ENCODE data around the gene IFNL3. TPM values are rescaled to one million over a fixed set of nuclear protein-coding genes. Genes with fewer than 3 reads are reported as not detected.

IFNL3 gene
- total and polyA plus RNA-seq, 2 of the 13 experiments (the other 11 are each of a cell fraction or from before 2014, with no cell fraction given), result not detected

GRCh38 chr19:39240421-39240820 lies 4.4 kb downstream of the IFNL3 start (continued):
- TF ChIP-seq CEBPG (CRISPR knock-in tag; IDR thresholded peaks at IDR 0.05) (0 out of 2 replicates have a peak, but pooled peaks have one; percentile 19), NR2F1 (CRISPR knock-in tag; IDR thresholded peaks at IDR 0.05) (no peak)

DNA sequence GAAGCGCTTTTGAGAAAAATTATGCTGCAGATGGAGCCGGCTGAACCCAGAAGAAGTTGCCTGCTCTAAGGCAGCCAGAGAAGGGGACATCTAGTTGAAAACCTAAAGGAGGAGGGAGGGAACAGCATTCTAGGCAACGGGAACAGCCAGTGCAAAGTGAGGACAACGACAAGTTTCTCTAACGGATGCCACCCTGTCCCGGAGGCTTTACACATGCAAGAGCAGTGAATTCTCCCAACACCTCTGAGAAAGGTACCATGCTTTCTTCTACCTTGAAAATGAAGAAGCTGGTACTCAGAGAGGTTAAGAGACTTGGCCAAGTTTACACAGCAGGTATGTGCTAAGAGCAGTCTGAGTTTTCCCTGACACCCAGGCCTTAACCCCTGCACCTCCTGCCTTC lies 5.9 kb downstream of the IFNL3 start:
- H3K4me1 ChIP-seq (ENCODE audit: insufficient read depth, low read length), result peaks cover 13% of the 10 kb centered on the region
- no peaks in the 10 kb centered on the region for H3K79me2 ChIP-seq (ENCODE audit: insufficient read depth, low read length)
- FAIRE-seq (no peak), DNase-seq (ENCODE audit: low spot score) (no peak), ATAC-seq (no peak)
- H3K9ac ChIP-seq (ENCODE audit: insufficient read depth, low read depth, low read length), result no peak overlapping the region
- in situ Hi-C loops (cut with HindIII; ENCODE audit: extremely low pct_ligation_motif_present, low pct_unique_long_range_greater_than_20kb), result no loop called here
- H3K4me3 ChIP-seq (replicated peaks in 1 of 3; ENCODE audit: insufficient read depth in 1 of 3, low read depth in 2 of 3, low read length in 3 of 3), result no peak overlapping the region
- H3K27ac ChIP-seq (ENCODE audit: extremely low read length, insufficient read depth, low read length), result no peak overlapping the region
- no peak overlapping the region for H3K4me2 ChIP-seq (ENCODE audit: low read depth, low read length)
- intact Hi-C loops (cut with micrococcal nuclease; ENCODE audit: unreplicated experiment), result no loop called here
- BruUV-seq (replicated peaks), result no TSS peak
- TF ChIP-seq ZNF768 (CRISPR knock-in tag; IDR thresholded peaks at IDR 0.05), result peak; percentile 56; the same call in 1 of the 2 replicates
- TF ChIP-seq ZNF232 (CRISPR knock-in tag; IDR thresholded peaks at IDR 0.05; ENCODE audit: borderline replicate concordance), result no peak
- POLR2A ChIA-PET, result interaction anchor here (1.0 kb wide), 1 partner anchor 137 kb away, joined by 3 read pairs; no protein-coding TSS in a partner anchor
- H3K27me3 ChIP-seq (ENCODE audit: control insufficient read depth in 1 of 2, insufficient read depth in 2 of 2, low read length in 2 of 2), result peaks cover 0 to 2% of the 10 kb centered on the region in 2 experiments; a peak in 1 of 5 replicates
- H4K20me1 ChIP-seq (ENCODE audit: insufficient read depth, low read length), result no peaks in the 10 kb centered on the region
- 56% methylated on average over 6 of the region's 6 CpGs for WGBS (ENCODE audit: low lambda C conversion rate)
- H3K36me3 ChIP-seq (replicated peaks in 1 of 2; ENCODE audit: control insufficient read depth in 1 of 2, insufficient read depth in 2 of 2, low read length in 2 of 2), result no peaks in the 10 kb centered on the region
- CTCF ChIA-PET (ENCODE audit: low intra/inter-chr PET ratio, low total read pairs), result no interaction called here
- H2AFZ ChIP-seq (ENCODE audit: low read length), result no peak overlapping the region
- H3K9me3 ChIP-seq (ENCODE audit: low read length), result no peaks in the 10 kb centered on the region

- Histone ChIP-seq H3K4me3 (replicated peaks in 1 of 3; ENCODE audit: insufficient read depth in 1 of 3, low read depth in 2 of 3, low read length in 3 of 3) (no peak overlapping the region), H3K9ac (ENCODE audit: insufficient read depth, low read depth, low read length) (no peak overlapping the region), H4K20me1 (ENCODE audit: insufficient read depth, low read length) (no peaks in the 10 kb centered on the region), H3K27me3 (ENCODE audit: control insufficient read depth in 1 of 2, insufficient read depth in 2 of 2, low read length in 2 of 2) (peaks cover 0 to 2% of the 10 kb centered on the region in 2 experiments; a peak in 1 of 5 replicates), H3K4me1 (ENCODE audit: insufficient read depth, low read length) (peaks cover 13% of the 10 kb centered on the region), H3K27ac (ENCODE audit: extremely low read length, insufficient read depth, low read length) (no peak overlapping the region), H3K4me2 (ENCODE audit: low read depth, low read length) (peak overlapping the region; percentile 38), H3K9me3 (ENCODE audit: low read length) (no peaks in the 10 kb centered on the region), H3K36me3 (replicated peaks in 1 of 2; ENCODE audit: control insufficient read depth in 1 of 2, insufficient read depth in 2 of 2, low read length in 2 of 2) (no peaks in the 10 kb centered on the region), H2AFZ (ENCODE audit: low read length) (no peak overlapping the region), H3K79me2 (ENCODE audit: insufficient read depth, low read length) (no peaks in the 10 kb centered on the region)
- TF ChIP-seq ZNF121 (CRISPR knock-in tag; IDR thresholded peaks at IDR 0.05) (peak; percentile 88), CTCF (CRISPR knock-in tag; IDR thresholded peaks at IDR 0.05) (no peak), ZNF354B (CRISPR knock-in tag; IDR thresholded peaks at IDR 0.05) (no peak), TRIM24 (CRISPR knock-in tag; IDR thresholded peaks at IDR 0.05) (no peak)
- TF ChIP-seq, protein P1, sequence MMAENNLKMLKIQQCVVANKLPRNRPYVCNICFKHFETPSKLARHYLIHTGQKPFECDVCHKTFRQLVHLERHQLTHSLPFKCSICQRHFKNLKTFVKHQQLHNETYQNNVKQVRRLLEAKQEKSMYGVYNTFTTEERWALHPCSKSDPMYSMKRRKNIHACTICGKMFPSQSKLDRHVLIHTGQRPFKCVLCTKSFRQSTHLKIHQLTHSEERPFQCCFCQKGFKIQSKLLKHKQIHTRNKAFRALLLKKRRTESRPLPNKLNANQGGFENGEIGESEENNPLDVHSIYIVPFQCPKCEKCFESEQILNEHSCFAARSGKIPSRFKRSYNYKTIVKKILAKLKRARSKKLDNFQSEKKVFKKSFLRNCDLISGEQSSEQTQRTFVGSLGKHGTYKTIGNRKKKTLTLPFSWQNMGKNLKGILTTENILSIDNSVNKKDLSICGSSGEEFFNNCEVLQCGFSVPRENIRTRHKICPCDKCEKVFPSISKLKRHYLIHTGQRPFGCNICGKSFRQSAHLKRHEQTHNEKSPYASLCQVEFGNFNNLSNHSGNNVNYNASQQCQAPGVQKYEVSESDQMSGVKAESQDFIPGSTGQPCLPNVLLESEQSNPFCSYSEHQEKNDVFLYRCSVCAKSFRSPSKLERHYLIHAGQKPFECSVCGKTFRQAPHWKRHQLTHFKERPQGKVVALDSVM (CRISPR knock-in tag; IDR thresholded peaks at IDR 0.05), result peak; percentile 89
- CTCF ChIA-PET (ENCODE audit: low intra/inter-chr PET ratio, low total read pairs), result no interaction called here
- intact Hi-C loops (cut with micrococcal nuclease; ENCODE audit: unreplicated experiment) (no loop called here), in situ Hi-C loops (cut with HindIII; ENCODE audit: extremely low pct_ligation_motif_present, low pct_unique_long_range_greater_than_20kb) (no loop called here)
- no peak for DNase-seq (ENCODE audit: low spot score)
- ATAC-seq, result no peak
- WGBS (ENCODE audit: low lambda C conversion rate), result 47% methylated on average over 6 of the region's 6 CpGs
- no TSS peak for BruUV-seq (replicated peaks)
- POLR2A ChIA-PET, result interaction anchor here (1.0 to 1.1 kb wide), 2 partner anchors 136 to 153 kb away, joined by 3 to 4 read pairs; partner anchors contain the start of gene PAF1
- FAIRE-seq, result no peak
Observed at GRCh38 chr19:39238209-39238608, 6.6 kb downstream of the IFNL3 start.
